ENCODE results near the gene CHPF.

DNA sequence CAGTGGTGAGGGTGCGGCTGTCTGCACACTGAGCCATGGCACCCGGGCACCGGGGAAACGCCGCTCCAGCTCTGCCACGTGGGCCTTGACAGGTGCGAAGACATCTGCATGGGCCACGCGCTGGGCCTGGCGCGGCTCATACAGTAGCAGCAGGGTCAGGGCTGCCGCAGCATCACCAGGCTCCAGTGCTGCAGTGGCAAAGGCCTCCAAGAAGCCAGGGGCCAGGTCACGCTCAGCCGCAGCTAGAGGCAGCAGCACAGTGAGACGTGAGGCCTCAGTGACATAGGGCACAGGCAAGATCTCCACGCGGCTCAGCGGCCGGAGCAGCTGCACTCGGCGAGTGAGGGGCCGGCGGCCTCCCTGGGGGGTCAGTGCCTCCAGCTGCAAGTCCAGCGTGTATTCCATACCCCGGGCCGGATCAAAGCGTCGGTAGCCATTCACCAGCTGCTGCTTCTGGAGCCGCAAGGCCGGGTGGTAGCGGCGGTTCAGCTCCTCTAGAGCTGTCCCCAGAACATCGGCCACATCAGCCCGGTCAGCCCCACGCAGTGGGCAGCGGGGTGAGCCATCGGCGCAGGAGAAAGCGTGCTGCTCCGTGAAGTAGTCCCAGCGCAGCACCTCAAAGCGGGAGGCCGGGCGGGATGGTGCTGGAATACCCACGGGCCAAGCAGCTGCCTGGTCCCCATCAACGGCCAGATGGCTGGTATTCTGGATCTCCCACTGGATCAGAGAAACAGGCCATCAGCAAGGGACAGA is 3.5 kb downstream of the CHPF start:
- TF ChIP-seq POLR2AphosphoS5 (IDR thresholded peaks at IDR 0.05) (no peak), POLR2A (IDR thresholded peaks at IDR 0.05; ENCODE audit: low read depth) (no peak)
- TF ChIP-seq, protein P1, sequence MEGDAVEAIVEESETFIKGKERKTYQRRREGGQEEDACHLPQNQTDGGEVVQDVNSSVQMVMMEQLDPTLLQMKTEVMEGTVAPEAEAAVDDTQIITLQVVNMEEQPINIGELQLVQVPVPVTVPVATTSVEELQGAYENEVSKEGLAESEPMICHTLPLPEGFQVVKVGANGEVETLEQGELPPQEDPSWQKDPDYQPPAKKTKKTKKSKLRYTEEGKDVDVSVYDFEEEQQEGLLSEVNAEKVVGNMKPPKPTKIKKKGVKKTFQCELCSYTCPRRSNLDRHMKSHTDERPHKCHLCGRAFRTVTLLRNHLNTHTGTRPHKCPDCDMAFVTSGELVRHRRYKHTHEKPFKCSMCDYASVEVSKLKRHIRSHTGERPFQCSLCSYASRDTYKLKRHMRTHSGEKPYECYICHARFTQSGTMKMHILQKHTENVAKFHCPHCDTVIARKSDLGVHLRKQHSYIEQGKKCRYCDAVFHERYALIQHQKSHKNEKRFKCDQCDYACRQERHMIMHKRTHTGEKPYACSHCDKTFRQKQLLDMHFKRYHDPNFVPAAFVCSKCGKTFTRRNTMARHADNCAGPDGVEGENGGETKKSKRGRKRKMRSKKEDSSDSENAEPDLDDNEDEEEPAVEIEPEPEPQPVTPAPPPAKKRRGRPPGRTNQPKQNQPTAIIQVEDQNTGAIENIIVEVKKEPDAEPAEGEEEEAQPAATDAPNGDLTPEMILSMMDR (IDR thresholded peaks at IDR 0.05): no peak
